ENCODE measurements around the gene TTLL10.

The TTLL10 gene

GRCh38 chr1:1160281-1160930 is 13.3 kb upstream of the TTLL10 start:
- no peak for DNase-seq

GRCh38 chr1:1161078-1161682 is 12.5 kb upstream of the TTLL10 start:
- DNase-seq = no peak

- no peak for DNase-seq
Observed at GRCh38 chr1:1161683-1162079, 12.0 kb upstream of the TTLL10 start.

- DNase-seq = no peak
Observed at GRCh38 chr1:1162597-1163537, 10.8 kb upstream of the TTLL10 start.

GRCh38 chr1:1163538-1164070 is 10.1 kb upstream of the TTLL10 start:
- DNase-seq = no peak

- no peak for DNase-seq
Observed at GRCh38 chr1:1164361-1164700, 9.3 kb upstream of the TTLL10 start.

- no peak for DNase-seq
Observed at GRCh38 chr1:1164701-1165451, 8.8 kb upstream of the TTLL10 start.

- DNase-seq = no peak
Observed at GRCh38 chr1:1165485-1165884, 8.2 kb upstream of the TTLL10 start.

GRCh38 chr1:1165900-1166421 is 7.7 kb upstream of the TTLL10 start:
- no peak for DNase-seq

GRCh38 chr1:1166642-1167397 is 6.9 kb upstream of the TTLL10 start:
- no peak for DNase-seq

- DNase-seq = no peak
Observed at GRCh38 chr1:1167398-1167821, 6.3 kb upstream of the TTLL10 start.

- DNase-seq = no peak
Observed at GRCh38 chr1:1167841-1168450, 5.7 kb upstream of the TTLL10 start.

GRCh38 chr1:1168451-1169411 is 4.9 kb upstream of the TTLL10 start:
- no peak for DNase-seq

- DNase-seq = no peak
Observed at GRCh38 chr1:1169429-1170214, 4.1 kb upstream of the TTLL10 start.

- no peak for DNase-seq
Observed at GRCh38 chr1:1170215-1171091, 3.2 kb upstream of the TTLL10 start.

- DNase-seq = no peak
Observed at GRCh38 chr1:1171161-1171545, 2.5 kb upstream of the TTLL10 start.

GRCh38 chr1:1171546-1172340 is 1.9 kb upstream of the TTLL10 start:
- peak; percentile 29 to 40 for DNase-seq

All from activated CD4-positive, alpha-beta T cell treated with anti-CD3 and anti-CD28 coated beads, Interleukin-2, amount 50 U/mL, for 48 hours (primary cell).